ENCODE measurements around the gene VTN.
"Not testable (repeated sequence)": the region's sequence is repeated elsewhere in the genome, so short reads cannot be mapped to it uniquely, and the experiment has no call there.

Gene VTN

DNA sequence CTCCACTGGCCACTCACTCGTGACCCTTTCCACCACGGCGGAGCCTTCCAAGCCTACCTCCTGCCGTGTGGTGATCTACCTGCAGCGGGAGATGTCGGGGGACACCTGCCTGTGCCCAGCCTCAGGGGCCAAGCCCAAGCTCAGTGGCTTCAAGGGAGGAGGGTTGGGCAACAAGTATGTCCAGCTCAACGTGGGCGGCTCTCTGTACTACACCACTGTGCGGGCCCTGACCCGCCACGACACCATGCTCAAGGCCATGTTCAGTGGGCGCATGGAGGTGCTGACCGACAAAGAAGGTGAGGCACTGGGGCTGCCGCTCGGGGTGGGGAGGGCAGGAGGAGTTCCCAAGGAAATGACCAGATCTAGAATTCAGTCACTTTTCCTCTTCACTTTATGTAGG is 30.7 kb downstream of the VTN start:
- DNase-seq: no peak

DNA sequence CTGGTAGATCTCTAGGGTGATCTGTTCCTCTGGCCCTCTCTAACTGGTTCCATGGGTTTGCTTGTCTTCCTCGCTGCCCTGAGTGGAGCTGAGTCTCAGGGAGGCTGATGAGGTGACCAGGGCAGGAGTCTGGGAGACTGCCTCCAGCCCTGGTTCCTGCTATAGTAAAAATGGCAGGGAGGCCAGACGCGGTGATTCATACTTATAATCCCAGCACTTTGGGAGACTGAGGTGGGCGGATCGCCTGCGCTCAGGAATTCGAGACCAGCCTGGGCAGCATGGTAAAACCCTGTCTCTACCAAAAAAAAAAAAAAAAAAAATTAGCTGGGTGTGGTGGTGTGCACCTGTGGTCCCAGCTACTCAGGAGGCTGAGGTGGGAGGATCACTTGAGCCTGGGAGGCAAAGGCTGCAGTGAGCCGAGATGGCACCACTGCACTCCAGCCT is 31.3 kb downstream of the VTN start:
- not testable (repeated sequence) for DNase-seq

DNA sequence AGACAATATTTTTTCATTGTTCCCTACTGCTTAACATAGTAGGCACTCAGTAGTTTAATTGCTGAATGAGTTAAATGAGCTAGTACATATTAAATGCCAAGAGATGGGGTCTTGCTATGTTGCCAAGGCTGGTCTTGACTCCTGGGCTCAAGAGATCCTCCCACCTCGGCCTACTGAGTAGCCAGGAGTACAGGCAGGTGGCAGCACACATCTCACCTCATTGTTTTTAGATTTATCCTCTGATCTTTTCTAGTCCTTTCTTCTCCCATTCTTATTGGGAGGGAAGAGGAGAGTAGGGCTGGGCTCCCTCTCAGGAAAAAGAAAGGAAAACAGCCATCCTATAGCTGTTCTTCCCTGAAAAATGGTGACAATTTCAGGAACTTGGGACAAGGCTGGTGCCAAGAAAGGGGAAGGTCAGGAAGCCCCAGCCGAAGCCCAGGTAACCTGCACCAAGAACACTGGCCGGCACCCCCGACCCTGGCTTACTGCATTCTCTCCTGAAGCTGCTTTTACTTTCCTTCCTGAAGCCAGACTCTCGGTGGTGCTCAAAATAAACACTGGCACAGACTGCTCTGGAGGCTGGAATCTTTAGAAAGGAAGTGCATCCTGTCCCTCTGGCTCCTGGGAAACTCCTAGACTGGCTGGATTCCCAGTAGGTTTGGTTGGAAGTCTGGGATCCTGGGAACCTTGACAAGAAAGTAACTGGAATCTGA is 31.9 kb downstream of the VTN start:
- peak; percentile 72 for DNase-seq

DNA sequence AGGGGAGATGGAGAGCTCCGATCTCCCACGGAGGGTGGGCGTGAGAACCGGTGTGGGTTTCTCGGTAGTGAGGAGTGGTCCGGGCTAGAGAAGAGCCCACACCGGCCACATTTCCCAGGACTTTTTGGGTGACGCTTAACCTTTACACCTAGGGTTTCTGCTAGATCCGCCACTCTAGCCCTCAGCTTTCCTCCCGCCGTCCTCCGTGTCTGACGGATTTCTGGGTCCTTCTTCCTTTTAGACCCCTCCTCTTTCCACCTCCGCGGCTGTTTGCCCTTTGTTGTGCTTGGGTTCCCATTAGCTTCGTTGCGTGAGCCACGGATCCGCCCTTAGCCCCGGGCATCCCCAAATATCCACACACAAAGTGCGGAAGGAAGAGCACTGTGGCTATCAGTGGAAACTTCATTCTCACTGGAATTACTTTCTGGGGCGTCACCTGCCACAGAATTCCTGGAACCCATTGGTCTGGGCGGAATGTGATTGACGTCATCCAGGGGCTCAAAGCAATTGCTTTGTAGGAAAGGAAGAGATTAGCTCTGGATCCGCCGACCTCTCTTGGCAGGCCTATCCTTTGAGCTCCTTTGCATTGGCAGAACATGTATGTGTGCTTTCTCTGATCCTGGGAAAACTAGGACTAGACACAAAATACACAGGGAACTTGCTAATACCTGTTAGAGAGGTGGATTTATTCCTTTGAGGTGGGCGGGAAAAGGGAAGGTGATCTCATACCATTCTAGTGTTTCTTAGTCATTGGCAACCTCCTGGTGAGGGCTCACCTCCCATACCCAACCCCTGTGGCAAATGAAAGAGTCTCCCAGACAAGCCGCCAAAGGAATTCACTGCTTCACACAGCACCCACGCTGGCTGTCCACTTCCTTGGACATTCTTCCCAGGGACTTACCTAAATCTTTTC is 33.9 kb downstream of the VTN start:
- DNase-seq: peak; percentile 89

DNA sequence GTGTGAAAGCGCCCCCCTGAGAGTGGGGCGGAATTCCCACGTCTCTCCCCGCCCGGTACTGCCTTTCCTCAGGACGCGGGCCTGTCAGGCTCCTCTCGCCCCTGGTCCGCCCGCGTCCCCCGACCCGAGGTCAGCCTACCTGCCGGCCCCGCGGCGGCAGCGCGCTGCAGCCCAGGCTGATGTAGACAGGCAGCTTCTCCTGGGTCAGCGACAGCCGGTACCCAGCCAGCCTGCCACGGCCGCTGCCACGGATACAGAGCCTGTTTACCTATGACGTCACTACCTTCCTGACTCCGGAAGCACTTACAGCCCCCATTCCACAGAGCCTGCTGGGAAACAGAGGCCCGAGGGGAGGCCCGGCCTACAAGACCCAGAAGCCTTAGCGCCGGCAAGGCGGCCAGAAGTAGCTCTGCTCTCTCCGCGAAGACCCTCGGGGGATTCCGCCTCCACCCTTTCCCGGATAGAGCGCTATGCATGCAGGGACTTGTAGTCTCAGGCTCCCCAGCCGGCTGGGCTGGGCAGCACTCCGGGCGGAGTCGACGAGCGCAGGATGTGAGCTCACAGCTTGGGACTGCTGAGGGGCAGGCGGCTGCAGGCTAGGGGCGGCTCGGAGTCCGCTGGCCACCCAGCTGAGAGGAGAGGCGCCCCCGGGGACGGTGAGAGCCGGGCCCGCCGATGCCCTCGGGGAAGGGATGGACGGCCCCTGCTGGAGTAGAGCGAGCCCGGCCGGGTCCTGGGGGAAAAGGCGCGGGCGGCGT is 34.7 kb downstream of the VTN start, which contains the start of the genes IFT20 and TNFAIP1:
Gene IFT20 (minus strand): TSS at position 272 of the 758 bp plus-strand sequence. CDS start 3,487 bp downstream, outside the sequence.
Gene TNFAIP1 (plus strand): TSS at position 561 of the 758 bp plus-strand sequence. CDS start 3,761 bp downstream, outside the sequence.
- peak; percentile 100 for DNase-seq

DNA sequence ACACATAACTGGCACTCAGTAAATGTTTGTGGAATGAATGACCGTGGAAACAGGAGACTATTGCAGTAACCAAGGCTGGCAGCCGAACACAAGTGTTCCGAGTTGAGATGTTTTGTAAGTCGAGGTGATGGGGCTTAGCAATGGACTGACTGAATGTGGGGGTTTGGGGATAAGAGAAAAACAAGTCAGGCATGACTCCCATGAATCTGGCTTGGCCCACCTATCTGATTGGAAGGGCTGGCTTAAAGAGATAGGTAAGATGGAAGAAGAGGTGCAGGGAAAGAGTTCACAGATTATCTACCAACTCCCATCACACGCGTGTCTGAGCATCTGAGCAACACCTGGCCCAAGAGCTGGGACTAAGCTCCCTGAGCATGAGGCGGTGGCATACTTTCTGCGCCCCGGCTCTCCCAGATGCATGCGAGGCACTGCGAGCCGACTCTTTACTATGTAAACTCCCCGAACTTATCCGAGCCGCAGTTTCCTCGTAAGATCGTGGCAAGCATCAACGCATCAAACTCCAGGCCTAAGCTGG is 35.4 kb downstream of the VTN start:
- no peak for DNase-seq

DNA sequence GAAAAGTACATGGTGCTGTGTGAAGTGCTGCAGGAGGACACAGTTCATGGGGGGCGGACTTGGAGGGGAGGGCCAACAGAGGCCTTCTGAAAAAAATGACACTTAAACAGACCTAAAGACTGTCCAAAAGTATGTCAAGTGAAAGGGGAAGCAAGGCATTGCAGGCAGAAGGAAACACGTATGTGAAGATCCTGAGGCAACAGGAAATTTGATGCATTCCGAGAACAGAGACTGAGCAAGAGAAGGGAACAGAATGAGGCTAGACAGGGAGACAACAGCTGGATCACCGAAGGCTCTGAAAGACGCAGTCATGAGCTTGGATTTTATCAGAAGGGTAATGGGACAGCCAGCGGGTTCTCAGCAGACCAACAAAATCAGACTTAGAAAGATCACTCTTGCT is 35.9 kb downstream of the VTN start:
- DNase-seq: no peak

DNA sequence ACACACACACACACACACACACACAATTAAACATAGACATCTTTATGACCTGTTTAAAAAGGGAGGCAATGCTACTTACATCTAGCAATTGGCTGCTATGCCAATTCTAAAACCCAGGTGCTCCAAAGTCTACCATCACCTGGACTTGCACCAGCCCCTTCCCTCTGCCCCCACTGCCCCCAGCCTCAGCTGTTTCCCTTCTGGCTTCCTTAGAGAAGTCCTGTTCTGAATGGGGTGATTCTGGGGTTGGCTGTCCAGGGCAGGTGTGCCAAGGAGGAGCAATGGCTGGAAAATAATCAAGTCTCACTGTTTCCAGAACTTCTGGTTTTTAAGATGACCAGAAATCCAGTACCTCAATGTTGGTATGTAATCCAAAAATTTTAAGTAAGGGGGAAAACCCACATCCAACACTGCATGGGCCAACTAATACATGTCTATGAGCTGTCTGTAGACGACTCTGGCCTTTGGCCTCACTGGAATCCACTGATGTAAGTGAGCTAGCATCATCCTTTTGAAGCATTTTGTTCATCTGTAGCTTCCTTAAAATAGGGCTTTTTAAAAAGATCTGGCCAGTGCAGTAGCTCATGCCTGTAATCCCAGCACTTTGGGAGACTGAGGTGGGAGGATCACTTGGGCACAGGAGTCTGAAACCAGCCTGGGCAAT is 36.9 kb downstream of the VTN start:
- DNase-seq: no peak

DNA sequence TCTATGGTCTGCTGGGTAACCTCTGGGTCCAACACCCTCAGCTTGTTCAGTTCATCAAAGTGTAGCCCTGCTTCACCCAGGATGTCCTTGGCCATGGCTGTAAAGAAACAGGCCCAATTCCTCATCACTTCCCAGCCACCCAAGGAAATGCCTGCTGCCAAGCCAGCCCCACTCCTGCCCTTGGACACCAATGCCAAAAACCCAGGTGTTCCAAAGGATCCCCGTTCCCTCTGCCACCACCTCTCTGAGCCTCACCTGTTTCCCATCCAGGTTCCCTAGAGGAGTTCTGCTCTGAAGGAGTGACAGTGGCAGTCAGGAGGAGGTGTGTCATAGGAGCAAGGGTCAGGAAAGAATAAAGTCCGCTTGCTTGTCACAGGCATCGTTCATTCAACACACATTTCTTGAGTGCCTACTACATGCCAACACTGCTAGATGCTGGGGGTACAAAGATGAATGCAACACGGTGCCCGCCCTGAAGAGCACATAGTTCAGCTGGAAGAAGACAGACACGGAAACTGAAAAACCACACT is 38.2 kb downstream of the VTN start:
- DNase-seq: no peak

DNA sequence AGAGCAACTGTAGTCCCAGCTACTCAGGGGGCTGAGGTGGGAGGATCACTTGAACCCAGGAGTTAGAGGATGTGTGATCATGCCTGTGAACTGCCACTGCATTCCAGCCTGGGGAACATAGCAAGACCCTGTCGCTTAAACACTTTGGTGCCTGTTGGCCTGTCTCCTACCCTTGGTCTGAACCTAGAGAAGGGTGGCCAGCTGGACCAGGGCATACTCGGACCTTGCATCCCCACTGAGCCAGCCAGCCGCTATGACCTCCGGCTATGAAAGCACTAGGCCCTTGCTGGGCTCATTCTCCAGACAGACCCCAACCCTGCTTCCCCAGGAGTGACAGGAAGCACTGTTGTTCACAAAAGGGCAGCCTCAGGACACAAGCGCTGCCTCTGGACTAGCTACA is 39.4 kb downstream of the VTN start:
- DNase-seq: no peak

DNA sequence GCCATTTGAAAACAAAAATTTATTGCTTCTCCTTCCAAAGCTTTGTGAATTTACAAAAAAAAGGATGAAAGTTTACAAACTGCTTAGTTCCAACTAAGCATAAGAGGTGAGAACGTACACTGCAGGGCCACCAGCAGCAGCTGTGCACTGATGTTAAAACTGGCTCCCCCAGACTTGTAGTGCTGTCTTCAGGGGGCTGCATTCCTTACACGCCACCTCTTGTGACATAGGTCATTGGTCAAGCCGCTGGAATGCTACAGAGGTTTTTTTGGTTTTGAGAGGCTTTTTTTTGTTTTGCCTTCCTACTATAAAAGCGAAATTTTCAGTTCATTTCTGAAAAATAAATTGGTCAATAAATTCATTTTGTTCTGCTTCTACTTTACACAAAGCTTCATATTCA is 41.8 kb downstream of the VTN start:
- DNase-seq: peak; percentile 45

DNA sequence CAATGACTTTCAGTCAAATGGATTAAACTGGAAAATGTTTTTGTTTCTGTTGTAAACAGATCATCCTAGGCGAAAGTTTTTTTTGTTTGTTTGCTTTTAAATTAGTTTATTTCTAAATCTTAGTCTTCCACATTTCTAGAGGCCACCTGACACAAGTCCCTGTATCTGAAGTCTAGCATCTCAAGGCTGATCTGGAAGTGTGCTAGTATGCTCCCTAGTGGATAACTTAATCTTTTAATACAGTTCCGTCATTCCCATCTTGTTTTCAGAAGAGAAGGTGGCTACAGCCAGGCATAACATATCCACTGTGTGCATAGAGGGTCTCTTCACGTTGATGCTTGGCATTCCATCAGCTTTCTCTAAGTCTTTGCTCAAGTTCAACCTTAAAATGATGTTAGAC is 42.4 kb downstream of the VTN start:
- no peak for DNase-seq

DNA sequence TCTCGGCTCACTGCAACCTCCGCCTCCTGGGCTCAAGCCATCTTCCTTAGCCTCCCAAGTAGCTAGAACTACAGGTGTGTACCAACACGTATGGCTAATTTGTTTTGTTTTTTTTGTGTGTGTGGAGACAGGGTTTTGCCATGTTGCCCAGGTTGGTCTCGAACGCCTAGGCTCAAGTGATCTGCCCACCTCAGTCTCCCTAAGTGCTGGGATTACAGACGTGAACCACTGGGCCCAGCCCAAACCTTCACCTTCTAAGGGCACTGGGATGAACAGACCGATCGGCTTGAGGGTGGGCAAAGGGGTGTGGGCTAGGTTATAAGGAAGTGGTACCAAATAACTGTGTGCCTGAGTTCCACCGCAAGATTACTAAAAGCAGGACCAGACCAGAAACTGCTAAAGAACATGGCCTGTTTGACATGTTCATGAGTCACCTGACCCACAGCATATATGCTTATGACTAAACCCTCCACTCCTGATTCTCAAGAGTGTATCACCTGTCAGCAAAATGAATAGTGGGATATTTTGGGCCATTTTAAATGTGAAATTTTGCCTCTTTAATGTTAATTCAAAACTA is 43.0 kb downstream of the VTN start:
- no peak for DNase-seq

DNA sequence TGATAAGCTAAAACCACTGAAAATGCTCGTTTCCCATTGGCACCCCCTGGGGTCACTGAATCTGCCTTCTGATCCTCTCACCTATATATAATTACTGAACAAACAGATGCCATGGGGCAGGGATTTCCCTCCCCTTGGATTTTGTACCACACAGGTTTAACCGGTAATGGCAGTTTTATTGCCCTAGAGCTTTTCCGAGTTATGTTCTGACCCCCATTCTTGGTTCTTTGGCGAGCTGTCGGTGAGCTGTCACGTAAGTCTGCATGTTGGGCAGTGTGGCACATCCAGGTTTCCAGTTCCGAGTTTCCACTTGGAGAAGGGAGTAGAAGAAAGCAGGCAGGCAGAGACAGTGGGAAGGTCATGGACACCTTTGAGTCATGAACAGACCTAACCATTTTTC is 44.0 kb downstream of the VTN start:
- DNase-seq: no peak

DNA sequence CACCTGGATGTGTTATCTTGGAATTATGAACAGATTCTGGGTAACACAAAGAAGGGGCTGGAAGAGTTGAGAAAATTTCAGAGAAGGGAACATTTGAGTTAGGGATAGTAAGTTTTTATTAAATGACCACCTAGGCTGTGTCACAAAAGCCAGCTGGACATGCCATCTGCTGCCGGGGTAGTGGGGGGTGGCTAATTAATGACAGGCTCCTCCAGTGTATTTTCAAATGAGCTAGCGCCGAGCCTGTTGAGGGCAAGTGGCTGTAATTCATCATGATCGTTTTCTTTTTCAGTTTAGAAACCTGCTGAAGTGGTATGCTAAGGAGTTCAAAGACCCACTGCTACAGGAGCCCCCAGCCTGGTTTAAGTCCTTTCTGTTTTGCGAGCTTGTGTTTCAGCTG is 44.9 kb downstream of the VTN start:
- no peak for DNase-seq

DNA sequence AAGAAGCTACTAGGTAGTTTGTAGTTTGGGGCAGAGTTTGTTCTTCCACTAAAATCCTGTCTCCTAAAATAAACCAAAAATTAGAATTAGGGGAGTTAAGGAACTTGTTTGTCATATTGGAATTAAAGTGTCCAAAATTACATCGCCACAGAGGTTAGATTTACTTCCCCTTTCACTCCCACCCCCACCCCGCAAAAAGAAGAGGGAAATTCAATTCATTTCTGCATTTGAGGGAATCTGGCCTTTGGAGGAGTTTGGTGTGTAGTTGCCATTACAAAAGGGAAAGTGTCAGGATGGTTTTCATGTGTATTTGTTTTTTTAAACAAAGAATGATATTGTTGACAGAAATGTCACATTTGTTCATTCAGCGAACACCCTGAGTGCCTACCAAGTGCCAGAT is 45.3 kb downstream of the VTN start:
- no peak for DNase-seq

DNA sequence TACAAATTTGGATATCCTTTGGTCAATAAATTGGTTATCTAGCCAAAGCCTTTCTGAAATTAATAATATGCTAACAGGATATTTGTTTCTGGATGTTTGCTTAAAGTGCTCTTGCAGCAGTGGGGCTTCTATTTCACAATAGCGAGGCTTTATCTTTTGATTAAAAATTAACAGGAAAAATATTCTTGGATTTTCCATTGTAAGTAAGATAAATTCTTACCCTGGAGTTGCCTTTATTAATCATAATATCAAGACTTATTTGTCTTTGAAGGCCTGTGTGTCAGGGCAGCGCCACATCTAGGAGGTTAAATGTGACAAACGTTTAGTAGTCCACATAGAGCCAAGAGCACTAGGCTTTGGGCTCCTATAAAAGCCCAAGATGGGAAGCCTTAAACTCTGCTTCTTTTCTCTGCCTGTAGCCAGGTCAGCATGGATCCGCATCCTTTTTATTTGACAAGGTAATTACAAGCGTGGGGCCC is 45.8 kb downstream of the VTN start:
- DNase-seq: no peak

DNA sequence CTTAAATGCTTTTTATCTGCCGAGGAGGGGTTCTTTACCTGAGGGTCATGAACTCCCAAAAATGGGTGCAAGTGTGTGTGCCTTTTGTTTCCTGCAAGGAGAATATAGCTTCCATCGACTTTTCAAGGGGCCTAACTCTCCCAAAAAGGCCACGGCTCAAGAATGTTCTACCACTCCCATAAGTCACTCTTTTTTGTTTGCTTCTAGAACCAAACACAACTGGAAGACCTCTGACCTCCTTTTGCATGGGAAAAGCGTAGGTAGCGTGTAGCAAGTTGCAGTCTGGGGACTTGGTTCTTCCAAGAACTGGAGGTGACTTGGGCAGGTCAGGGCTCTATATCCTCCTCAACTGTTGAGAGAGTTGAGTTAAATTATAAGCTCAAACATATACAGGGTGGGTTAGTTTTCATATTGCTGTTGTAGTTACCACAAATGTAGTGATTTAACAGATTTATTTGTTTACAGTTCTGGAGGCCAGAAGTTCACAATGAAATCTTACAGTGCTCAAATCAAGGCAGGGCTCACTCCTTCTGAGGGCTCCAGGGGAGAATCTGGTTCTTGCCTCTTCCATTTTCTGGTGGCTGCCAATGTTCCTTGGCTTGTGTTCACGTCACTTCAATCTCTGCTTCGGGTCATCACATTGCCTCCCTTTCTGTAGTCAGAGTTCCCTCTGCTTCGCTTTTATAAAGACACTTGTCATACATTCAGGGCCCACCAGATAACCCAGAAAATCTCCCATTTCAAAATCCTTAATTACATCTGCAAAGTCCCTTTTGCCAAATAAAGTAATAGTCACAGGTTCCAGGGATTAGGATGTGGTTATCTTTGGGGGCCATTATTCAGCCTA is 49.7 kb downstream of the VTN start:
- DNase-seq: no peak

DNA sequence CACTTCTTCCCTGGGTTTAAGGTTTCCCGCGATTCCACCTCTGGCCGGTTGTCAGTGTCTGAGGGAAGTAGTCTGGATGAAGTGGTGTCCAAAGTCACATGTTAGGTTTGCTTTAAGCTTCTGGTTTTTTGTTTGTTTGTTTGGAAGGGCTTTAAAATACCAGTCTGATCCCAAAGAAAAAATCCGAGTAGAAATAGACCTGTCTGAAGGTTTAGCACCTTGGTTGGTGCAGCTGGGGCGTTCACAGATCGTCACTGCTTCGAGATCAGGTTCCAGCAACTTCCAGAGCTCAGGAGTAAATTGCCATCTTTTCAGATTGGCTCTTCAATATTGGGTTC is 50.5 kb downstream of the VTN start:
- no peak for DNase-seq

DNA sequence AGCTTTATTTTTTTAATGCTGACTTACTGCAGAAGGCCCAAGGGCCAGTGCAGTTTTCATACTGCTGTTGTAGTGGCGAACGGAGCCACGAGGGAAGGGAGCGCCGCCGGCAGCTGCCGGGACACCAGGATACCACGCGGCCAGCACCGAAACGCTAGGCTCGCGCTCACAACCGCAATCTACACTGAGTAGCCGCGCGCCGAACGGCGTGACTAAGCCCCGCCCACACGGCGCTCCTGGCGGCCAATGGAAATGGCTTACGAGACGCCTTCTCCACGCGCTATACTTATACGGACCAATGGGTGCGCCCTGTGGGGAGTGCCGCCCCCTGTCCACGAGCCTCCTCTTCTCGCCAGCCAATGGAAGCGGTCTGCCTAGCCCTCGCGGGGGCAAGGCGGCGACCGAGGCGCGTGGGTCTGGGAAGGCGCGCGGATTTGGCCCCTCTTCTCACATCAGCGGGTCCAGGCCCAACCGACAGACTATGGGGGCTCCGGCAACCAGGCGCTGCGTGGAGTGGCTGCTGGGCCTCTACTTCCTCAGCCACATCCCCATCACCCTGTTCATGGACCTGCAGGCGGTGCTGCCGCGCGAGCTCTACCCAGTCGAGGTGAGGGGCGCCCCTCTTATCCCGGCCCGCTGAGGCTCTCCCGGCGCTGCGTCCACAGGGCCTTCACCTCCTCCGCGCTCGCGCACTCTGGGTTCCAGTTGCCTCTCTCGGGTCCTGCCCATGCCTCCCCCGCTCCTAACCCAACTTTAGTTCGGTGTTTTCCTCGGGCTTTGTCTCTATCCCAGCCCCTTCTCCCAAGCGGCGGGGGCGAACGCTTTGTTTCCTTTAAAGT is 51.1 kb downstream of the VTN start, which contains the start of gene TMEM97:
Gene TMEM97 (plus strand): TSS at position 442 of the 839 bp plus-strand sequence. CDS start 40 bp downstream, at position 482.
- peak; percentile 96 for DNase-seq
